ENCODE measurements around the gene KRTAP10-1. TPM values are rescaled to one million over a fixed set of nuclear protein-coding genes. Genes with fewer than 3 reads are reported as not detected.

Gene KRTAP10-1
- total RNA-seq, 2 experiments from 2014 or later = not detected

DNA sequence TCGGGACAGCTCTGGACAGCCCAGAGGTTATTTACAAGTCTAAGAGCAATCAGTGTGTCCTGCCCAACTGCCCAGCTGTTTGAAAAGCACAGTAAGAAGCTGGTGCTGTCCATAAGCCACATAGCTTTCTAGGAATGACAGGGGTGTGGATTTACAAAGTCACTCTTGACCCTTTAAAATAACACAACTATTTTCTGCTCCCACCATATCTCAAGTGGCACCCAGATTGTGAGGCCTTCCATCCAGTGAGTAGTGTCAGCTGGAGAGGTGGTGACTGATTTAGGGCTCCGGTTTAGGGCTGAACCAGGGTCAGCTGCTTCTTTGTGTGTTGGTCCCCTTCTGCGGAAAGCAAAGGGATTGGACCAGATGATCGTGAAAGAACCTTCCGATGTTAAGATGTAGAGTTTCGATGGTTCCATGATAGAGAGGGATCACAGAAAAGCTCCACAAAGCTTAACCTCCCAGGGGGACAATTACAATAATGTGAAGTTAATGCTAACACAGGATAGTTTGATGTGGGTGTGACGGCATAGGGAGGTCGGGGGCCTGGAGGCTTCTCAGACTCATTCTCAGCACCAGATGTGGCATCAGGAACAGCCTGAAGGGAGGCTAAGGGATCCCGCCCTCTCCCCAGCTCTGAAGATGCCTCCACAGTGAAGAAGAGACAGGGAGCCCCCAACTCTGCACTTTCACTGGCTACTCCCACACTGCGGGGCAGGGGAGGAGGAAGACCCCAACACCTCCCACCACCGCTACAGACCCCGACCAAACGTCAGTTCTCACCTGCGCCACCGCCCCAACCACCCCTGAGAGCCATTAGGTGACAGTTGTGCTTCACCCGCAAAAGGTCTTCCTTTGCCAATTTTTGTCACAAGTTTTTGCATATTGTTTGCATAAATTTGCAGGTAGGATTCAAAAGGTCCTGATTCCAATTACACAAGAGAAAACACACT lies 44.1 kb downstream of the KRTAP10-1 start:
- POLR2A ChIA-PET = no interaction called here
- no peak for ATAC-seq

DNA sequence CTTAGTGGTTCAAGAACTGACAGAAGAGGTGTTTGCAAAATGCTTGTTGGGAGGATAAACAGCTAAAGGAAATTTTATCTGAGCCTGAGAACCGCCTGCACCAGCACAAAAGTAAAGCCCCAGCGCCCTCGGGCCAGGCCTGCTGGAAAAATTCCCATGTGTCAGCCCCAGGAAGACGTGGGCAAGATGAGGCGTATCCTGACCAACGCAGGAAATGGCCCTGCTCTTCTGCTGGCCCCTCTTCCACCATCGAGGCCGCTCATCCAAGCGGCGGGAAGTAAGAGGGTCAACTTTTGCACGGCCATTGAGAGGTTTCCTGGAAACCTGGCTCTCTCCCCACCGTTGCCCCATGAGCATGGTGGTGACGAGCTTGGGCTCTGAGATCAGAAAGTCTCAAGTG lies 45.0 kb downstream of the KRTAP10-1 start:
- no peaks in the 10 kb centered on the region for H3K36me3 Mint-ChIP-seq (ENCODE audit: low read depth)
- TF ChIP-seq, protein P1, sequence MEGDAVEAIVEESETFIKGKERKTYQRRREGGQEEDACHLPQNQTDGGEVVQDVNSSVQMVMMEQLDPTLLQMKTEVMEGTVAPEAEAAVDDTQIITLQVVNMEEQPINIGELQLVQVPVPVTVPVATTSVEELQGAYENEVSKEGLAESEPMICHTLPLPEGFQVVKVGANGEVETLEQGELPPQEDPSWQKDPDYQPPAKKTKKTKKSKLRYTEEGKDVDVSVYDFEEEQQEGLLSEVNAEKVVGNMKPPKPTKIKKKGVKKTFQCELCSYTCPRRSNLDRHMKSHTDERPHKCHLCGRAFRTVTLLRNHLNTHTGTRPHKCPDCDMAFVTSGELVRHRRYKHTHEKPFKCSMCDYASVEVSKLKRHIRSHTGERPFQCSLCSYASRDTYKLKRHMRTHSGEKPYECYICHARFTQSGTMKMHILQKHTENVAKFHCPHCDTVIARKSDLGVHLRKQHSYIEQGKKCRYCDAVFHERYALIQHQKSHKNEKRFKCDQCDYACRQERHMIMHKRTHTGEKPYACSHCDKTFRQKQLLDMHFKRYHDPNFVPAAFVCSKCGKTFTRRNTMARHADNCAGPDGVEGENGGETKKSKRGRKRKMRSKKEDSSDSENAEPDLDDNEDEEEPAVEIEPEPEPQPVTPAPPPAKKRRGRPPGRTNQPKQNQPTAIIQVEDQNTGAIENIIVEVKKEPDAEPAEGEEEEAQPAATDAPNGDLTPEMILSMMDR (IDR thresholded peaks at IDR 0.05) = no peak
- intact Hi-C loops (cut with micrococcal nuclease) = no loop called here
- ATAC-seq = no peak
- peaks cover 19% of the 10 kb centered on the region for H3K9me3 Mint-ChIP-seq
- no peak for DNase-seq
- ChIA-PET CTCF (interaction anchor here (1.0 to 2.2 kb wide), 6 partner anchors 11 to 266 kb away, joined by 3 to 10 read pairs (median 3); no protein-coding TSS in a partner anchor), POLR2A (interaction anchor here (0.7 kb wide), 1 partner anchor 234 kb away, joined by 3 read pairs; no protein-coding TSS in a partner anchor)
- peaks cover 8% of the 10 kb centered on the region for H3K27me3 Mint-ChIP-seq
- H3K27ac Mint-ChIP-seq = no peak overlapping the region
- no peaks in the 10 kb centered on the region for H3K4me1 Mint-ChIP-seq (ENCODE audit: low read depth)
- no peak overlapping the region for H3K4me3 Mint-ChIP-seq

More for the DNA sequence above, 44.1 kb downstream of the KRTAP10-1 start:
- no peak overlapping the region for H3K27ac Mint-ChIP-seq
- no peaks in the 10 kb centered on the region for H3K36me3 Mint-ChIP-seq (ENCODE audit: low read depth)
- CTCF ChIA-PET = interaction anchor here (1.3 to 1.5 kb wide), 3 partner anchors 15 to 158 kb away, joined by 3 to 4 read pairs (median 3); no protein-coding TSS in a partner anchor
- TF ChIP-seq, protein P1 (IDR thresholded peaks at IDR 0.05) = no peak
- no peak for DNase-seq
- H3K4me3 Mint-ChIP-seq = no peak overlapping the region
- H3K9me3 Mint-ChIP-seq = peaks cover 19% of the 10 kb centered on the region
- intact Hi-C loops (cut with micrococcal nuclease) = no loop called here
- no peaks in the 10 kb centered on the region for H3K4me1 Mint-ChIP-seq (ENCODE audit: low read depth)
- H3K27me3 Mint-ChIP-seq = peaks cover 8% of the 10 kb centered on the region

DNA sequence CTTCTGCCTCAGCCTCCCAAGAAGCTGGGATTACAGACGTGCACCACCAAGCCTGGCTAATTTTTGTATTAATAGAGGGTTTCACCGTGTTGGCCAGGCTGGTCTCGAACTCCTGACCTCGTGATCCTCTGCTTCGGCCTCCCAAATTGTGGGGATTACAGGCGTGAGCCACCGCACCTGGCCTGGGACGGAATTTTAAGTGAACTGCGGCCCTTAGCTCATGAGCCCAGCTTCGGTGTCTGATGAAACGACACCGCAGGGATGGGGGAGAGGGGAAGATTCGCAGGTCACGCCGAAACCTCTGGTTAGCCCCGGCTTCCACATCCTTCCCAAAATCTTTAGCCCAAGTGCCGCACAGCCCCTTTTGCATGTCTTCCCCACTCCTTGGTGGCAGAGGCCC lies 45.6 kb downstream of the KRTAP10-1 start:
- H3K4me3 Mint-ChIP-seq = no peak overlapping the region
- H3K27me3 Mint-ChIP-seq = peaks cover 8% of the 10 kb centered on the region
- intact Hi-C loops (cut with micrococcal nuclease) = no loop called here
- H3K36me3 Mint-ChIP-seq (ENCODE audit: low read depth) = no peaks in the 10 kb centered on the region
- ATAC-seq (no peak), DNase-seq (no peak)
- POLR2A ChIA-PET = interaction anchor here (0.7 kb wide), 1 partner anchor 235 kb away, joined by 3 read pairs; no protein-coding TSS in a partner anchor
- TF ChIP-seq, protein P1 (IDR thresholded peaks at IDR 0.05) = no peak
- peaks cover 19% of the 10 kb centered on the region for H3K9me3 Mint-ChIP-seq
- H3K27ac Mint-ChIP-seq = no peak overlapping the region
- CTCF ChIA-PET = interaction anchor here (1.0 to 2.2 kb wide), 4 partner anchors 10 to 267 kb away, joined by 3 to 10 read pairs (median 3); no protein-coding TSS in a partner anchor
- no peaks in the 10 kb centered on the region for H3K4me1 Mint-ChIP-seq (ENCODE audit: low read depth)

DNA sequence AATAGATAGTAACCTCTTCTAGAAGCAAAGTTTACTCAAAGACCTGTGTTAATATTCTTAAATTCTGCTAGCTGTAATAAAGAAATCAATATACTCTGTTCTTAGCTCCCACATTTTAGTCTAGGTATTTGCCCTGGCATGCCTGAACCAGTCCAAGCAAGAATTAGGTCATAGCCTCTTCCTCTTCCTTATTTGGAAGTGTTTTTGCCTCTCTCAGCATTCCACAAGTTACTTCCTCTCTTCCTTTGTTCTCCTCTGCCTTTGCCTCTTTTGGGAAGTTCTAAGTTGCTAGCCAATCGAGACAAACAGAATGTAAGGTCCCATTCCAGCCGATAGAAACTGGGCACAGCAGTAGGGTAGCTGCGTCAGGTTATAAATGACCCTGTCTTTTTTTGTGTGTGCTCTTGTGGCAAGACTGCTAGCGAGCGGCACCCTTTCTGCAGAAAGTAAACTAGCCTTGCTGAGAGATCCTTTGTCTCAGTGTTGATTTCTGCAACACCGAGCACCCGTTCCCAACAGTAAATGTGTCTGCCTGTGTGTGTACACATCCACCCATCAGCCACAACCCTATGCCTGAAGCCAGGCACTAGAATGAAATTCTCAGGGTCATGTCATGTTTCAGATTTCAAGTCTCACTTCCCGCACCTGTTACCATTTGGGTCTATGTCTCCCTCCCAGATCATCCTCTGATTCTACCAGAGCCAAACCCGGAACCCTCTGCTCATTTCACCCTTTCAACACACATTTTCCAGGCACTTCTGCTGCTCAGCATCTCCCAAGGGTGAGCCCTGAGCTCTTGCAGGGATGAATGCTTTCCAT lies 47.2 kb downstream of the KRTAP10-1 start:
- peak overlapping the region; percentile 10 for H3K27ac Mint-ChIP-seq
- CTCF ChIA-PET = interaction anchor here (1.2 to 2.2 kb wide), 2 partner anchors 13 to 18 kb away, joined by 3 to 10 read pairs; no protein-coding TSS in a partner anchor
- ATAC-seq (no peak), DNase-seq (no peak)
- no peak overlapping the region for H3K4me3 Mint-ChIP-seq
- no peaks in the 10 kb centered on the region for H3K36me3 Mint-ChIP-seq (ENCODE audit: low read depth)
- TF ChIP-seq, protein P1 (IDR thresholded peaks at IDR 0.05) = no peak
- peaks cover 19% of the 10 kb centered on the region for H3K9me3 Mint-ChIP-seq
- H3K4me1 Mint-ChIP-seq (ENCODE audit: low read depth) = no peaks in the 10 kb centered on the region
- POLR2A ChIA-PET = no interaction called here
- intact Hi-C loops (cut with micrococcal nuclease) = no loop called here
- H3K27me3 Mint-ChIP-seq = peaks cover 8% of the 10 kb centered on the region
